OCI-LY3 (cell line): Measurements from ENCODE around the gene PSMF1.

ENCODE experiments used
- EZH2phosphoT487 ChIP-seq: fragments of 200-600 bp; shearing (Covaris generic); IDR thresholded peaks from 2 replicates; pipeline ENCODE4 v1.6.1; 2018; ENCODE audit warnings: antibody characterized with exemption, mixed run types, low read depth
- TF ChIP-seq, protein P1 (sequence below): fragments of 200-600, 300-600 bp; sonication (generic); IDR thresholded peaks from 2 replicates; pipeline ENCODE4 v1.5.1; 2014; ENCODE audit warnings: antibody characterized with exemption, low read length, low read depth

DNA sequence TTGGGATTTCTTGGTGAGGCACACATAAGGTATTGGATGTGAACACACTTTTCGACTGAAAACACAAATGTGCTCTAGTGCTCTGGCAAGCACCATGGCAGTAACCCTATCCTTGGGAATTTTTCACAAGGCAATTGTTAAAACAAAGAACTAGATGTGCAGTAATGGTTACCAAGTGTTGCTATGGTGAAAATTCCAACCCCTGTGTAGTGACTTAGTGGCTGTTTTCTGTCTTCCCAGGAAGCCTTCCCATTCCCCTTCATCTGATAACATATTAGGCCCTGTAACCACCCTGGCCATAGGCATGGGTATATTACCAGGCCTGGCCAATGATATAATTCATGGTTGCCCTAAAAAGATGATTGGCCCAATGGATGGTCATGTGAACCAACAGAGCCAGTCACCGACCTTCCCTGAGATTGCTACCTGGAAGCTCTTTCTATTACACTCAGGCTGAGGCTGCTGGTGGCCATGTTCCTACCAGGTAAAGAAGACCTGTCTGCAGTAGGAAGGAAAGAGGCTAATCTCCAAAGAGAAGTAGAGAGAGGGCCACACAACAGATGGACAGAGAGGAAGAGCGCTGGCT, 89.0 kb downstream of the PSMF1 start:
- TF ChIP-seq, protein P1, sequence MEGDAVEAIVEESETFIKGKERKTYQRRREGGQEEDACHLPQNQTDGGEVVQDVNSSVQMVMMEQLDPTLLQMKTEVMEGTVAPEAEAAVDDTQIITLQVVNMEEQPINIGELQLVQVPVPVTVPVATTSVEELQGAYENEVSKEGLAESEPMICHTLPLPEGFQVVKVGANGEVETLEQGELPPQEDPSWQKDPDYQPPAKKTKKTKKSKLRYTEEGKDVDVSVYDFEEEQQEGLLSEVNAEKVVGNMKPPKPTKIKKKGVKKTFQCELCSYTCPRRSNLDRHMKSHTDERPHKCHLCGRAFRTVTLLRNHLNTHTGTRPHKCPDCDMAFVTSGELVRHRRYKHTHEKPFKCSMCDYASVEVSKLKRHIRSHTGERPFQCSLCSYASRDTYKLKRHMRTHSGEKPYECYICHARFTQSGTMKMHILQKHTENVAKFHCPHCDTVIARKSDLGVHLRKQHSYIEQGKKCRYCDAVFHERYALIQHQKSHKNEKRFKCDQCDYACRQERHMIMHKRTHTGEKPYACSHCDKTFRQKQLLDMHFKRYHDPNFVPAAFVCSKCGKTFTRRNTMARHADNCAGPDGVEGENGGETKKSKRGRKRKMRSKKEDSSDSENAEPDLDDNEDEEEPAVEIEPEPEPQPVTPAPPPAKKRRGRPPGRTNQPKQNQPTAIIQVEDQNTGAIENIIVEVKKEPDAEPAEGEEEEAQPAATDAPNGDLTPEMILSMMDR = no peak
- TF ChIP-seq EZH2phosphoT487 = no peak
